Astrocyte of the cerebellum (primary cell): Measurements from ENCODE around the gene NPM1.
A peak's percentile ranks its signal among the peaks of the same experiment; 100 is the strongest.

Experiments used
- DNase-seq: peaks from one replicate; pipeline ENCODE4 v3.0.0-alpha.2; 2011; ENCODE audit warnings: low read depth
- H3K4me3 ChIP-seq: 2 replicates; pipeline ENCODE4 v1.5.1; 2011; ENCODE audit warnings: mild to moderate bottlenecking, low read depth, low read length, moderate library complexity
- in situ Hi-C: cut with HindIII; loops from 2 replicates; pipeline ENCODE4 v1.10.0; 2017; ENCODE audit warnings: low sequenced_read_pairs
- TF ChIP-seq, protein P1 (sequence below): IDR thresholded peaks from 2 replicates; pipeline ENCODE4 v1.5.1; 2012; ENCODE audit warnings: low read length, low read depth, moderate library complexity, mild to moderate bottlenecking; ENCODE audit errors: missing control alignments

Gene NPM1, protein sequence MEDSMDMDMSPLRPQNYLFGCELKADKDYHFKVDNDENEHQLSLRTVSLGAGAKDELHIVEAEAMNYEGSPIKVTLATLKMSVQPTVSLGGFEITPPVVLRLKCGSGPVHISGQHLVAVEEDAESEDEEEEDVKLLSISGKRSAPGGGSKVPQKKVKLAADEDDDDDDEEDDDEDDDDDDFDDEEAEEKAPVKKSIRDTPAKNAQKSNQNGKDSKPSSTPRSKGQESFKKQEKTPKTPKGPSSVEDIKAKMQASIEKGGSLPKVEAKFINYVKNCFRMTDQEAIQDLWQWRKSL

DNA sequence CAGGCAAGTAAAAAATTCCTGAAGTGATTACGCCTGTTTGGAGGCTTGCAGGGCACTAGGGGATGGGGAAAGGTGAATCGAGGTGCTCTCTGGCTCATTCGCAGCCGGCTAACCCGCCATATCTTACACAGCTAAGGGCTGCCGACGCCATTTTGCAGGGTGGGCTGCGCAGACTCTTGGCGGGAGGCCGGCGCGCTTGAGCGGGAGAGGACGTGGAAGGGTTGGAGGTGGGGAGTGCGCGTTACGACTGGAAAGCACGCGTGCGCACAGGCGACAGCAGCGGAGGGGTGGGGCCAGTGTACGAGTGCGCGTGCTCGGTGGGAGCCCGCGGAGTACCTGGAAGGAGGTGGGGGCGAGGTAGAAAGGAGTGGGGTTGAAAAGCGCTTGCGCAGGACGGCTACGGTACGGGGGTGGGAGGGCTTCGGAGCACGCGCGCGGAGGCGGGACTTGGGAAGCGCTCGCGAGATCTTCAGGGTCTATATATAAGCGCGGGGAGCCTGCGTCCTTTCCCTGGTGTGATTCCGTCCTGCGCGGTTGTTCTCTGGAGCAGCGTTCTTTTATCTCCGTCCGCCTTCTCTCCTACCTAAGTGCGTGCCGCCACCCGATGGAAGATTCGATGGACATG lies at the start of gene NPM1:
Gene NPM1 (plus strand): TSS at position 505 of the 625 bp plus-strand sequence. CDS start 100 bp downstream, at position 605.
- H3K4me3 ChIP-seq = peak within 1 kb of the TSS; percentile 99
- DNase-seq = peak; percentile 96
- TF ChIP-seq, protein P1, sequence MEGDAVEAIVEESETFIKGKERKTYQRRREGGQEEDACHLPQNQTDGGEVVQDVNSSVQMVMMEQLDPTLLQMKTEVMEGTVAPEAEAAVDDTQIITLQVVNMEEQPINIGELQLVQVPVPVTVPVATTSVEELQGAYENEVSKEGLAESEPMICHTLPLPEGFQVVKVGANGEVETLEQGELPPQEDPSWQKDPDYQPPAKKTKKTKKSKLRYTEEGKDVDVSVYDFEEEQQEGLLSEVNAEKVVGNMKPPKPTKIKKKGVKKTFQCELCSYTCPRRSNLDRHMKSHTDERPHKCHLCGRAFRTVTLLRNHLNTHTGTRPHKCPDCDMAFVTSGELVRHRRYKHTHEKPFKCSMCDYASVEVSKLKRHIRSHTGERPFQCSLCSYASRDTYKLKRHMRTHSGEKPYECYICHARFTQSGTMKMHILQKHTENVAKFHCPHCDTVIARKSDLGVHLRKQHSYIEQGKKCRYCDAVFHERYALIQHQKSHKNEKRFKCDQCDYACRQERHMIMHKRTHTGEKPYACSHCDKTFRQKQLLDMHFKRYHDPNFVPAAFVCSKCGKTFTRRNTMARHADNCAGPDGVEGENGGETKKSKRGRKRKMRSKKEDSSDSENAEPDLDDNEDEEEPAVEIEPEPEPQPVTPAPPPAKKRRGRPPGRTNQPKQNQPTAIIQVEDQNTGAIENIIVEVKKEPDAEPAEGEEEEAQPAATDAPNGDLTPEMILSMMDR = no peak
- in situ Hi-C loops = no loop called here

DNA sequence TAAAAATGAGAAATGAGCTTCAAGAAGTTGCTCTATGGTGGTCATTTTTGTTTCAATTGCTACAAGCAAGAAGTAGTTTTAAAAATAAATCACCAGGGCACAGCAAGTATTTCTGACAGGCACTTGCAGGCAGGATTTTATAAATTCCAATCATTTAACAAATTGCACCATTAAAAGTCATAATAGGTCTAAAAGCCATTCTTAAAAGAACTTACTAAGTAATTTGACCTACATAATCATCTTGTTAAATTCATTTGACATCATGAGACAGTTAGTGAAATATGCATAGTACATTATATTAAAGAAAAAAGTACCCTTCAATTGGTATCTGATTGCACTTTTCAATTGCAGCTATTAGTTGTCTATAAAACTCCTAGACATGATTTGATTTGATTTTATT lies 47.6 kb upstream of the NPM1 start:
- in situ Hi-C loops = no loop called here
- TF ChIP-seq, protein P1 = no peak
- DNase-seq = no peak
- H3K4me3 ChIP-seq = no peak overlapping the region

DNA sequence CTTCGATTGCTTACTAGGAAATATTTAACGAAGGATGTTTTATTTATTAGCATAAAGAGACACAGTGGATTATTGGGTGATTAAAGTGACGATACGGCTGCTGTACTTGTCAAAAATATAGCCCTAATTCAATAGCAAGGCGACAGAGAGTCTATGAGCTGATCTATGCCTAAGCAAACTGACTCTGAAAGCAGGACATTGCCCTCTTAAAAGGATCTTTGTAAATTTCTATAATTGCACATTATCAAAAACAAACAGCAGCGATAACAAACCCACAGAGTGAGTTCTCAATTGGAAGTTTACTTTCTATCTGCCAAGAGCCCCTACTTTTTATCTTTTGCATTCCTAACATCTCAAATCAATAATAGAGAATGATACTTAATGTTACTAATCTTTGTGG lies 47.2 kb upstream of the NPM1 start:
- H3K4me3 ChIP-seq = no peak overlapping the region
- no peak for DNase-seq
- TF ChIP-seq, protein P1 = no peak
- in situ Hi-C loops = no loop called here

DNA sequence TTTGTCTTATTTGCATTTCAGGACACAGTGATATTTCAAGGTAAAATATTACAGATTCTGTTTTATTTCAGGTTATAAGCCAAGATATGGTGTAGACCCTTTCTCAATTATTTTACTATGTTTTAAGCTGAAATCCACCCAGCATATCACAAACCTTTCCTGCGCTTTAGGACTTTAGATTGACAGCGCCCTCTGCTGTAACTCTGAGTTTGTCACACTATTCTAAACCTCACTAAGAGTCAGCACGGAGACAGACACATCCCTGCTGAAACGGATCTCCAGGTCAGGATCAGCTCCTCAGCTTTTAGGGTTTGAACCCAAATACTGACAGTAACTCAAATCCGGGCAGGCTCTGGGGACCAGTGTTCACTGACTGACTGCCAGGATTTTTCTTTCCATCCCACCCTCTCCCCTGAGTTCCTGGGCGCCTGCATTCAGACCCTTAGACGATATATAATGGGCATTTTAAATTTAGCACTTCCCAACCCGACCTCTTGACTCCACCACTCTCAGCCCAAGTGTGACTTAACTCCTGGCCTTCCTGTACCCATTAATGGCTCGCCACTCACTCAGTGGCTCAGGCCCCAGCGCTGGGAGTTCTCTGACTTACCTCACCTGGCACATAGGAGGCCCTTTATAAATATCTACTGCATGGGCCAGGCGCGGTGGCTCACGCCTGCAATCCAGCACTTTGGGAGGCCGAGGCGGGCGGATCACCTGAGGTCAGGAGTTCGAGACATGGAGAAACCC lies 45.1 kb upstream of the NPM1 start:
- TF ChIP-seq, protein P1 = peak; percentile 78
- DNase-seq = peak; percentile 52
- in situ Hi-C loops = no loop called here
- H3K4me3 ChIP-seq = no peak overlapping the region

DNA sequence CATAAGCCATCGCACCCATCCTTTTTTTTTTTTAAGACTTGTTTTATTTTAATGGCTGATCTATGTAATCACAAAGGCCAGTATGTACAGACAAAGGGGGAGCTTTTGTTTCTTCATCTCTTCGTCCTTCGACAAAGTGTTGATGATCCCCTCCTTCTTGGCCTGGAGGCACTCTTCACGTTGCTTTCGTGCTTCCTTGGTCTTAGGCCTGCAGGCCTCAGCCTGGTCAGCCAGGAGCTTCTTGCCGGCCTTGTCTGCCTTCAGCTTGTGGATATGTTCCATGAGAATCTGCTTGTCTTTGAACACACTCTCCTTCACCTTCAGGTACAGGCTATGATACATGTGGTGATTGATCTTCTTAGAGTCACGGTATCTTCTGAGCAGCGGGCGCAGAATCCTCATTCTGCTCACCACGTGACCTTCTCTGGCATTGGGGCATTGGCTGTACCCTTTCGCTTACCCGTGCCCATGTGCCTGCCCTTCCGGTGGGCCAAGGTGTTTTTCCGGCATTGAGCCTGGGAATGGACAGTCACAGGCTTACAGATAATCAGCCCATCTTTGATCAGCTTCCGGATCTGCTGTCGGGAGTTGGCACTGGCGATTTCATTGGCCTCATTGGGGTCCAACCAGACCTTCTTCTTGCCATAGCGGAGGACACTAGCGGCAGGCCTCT lies 42.6 kb upstream of the NPM1 start:
- in situ Hi-C loops = no loop called here
- DNase-seq = no peak
- H3K4me3 ChIP-seq = no peak overlapping the region
- TF ChIP-seq, protein P1 = no peak

DNA sequence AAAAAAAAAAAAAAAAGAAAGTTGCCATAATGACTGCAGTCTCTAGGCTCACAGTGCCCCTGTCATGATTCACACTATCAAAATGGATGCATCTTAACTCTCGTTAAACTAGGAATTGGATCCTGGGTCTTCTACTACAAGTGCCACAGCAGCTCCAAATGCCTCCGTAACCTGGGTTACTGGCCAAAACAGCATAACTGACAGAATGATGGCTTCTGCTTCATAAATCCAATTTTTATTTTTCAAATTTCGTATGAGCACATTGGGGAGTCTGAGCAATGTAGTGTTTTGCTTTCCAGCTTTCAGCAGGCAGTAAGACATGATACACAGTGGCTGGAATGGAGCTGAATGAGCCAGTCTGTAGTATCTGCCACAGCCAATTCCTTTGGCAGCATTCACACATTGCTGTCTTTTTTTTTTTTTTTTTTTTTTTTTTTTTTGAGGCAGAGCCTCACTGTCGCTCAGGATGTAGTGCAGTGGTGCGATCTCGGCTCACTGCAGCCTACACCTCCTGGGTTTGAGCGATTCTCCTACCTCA lies 36.0 kb upstream of the NPM1 start:
- no peak for DNase-seq
- in situ Hi-C loops = no loop called here
- H3K4me3 ChIP-seq = no peak overlapping the region
- TF ChIP-seq, protein P1 = no peak
